Neural progenitor cell (in vitro differentiated cells): Measurements from ENCODE around the gene CAMK1G. TPM values are rescaled to one million over a fixed set of nuclear protein-coding genes. Genes with fewer than 3 reads are reported as not detected.

ENCODE experiments used
- DNase-seq: peaks from one replicate; pipeline ENCODE4 v3.0.0-alpha.2; 2016; ENCODE audit warnings: low spot score
- H2AFZ ChIP-seq: fragments of 200-600 bp; sonication (generic); replicated peaks from 2 replicates; pipeline ENCODE4 v1.6.1; 2016; ENCODE audit warnings: antibody characterized with exemption
- H3F3A ChIP-seq: fragments of 200-600 bp; sonication (generic); 2 replicates; pipeline ENCODE4 v1.6.1; 2016; ENCODE audit warnings: antibody characterized with exemption, low read depth
- H3K27ac ChIP-seq: fragments of 200-600 bp; sonication (generic); 2 replicates; pipeline ENCODE4 v1.5.1; 2016; ENCODE audit warnings: mild to moderate bottlenecking
- H3K27me3 ChIP-seq: fragments of 200-600 bp; sonication (generic); 2 replicates; pipeline ENCODE4 v1.6.1; 2016; ENCODE audit warnings: mild to moderate bottlenecking, moderate library complexity
- H3K36me3 ChIP-seq: fragments of 200-600 bp; sonication (generic); 2 replicates; pipeline ENCODE4 v1.5.1; 2016
- H3K4me1 ChIP-seq: fragments of 200-600 bp; sonication (generic); 2 replicates; pipeline ENCODE4 v1.6.1; 2016; ENCODE audit warnings: mixed run types
- H3K4me2 ChIP-seq: fragments of 200-600 bp; sonication (generic); 2 replicates; pipeline ENCODE4 v1.6.1; 2016
- H3K4me3 ChIP-seq: fragments of 200-600 bp; sonication (generic); 2 replicates; pipeline ENCODE4 v1.5.1; 2016
- H3K79me2 ChIP-seq: fragments of 200-600 bp; sonication (generic); 2 replicates; pipeline ENCODE4 v1.6.1; 2016; ENCODE audit warnings: low read depth
- H3K9ac ChIP-seq: fragments of 200-600 bp; sonication (generic); 2 replicates; pipeline ENCODE4 v1.6.1; 2016
- H3K9me3 ChIP-seq: fragments of 200-600 bp; sonication (generic); 2 replicates; pipeline ENCODE4 v1.5.1; 2016; ENCODE audit warnings: low read depth
- H4K20me1 ChIP-seq: fragments of 200-600 bp; sonication (generic); 2 replicates; pipeline ENCODE4 v1.6.1; 2016; ENCODE audit warnings: low read depth
- H3K27ac Mint-ChIP-seq: 3 replicates; pipeline ENCODE4 v1.8.0; 2021; ENCODE audit warnings: mixed read lengths
- H3K27me3 Mint-ChIP-seq: 2 replicates; pipeline ENCODE4 v1.8.0; 2022; ENCODE audit warnings: low read depth, mild to moderate bottlenecking, inconsistent platforms, moderate library complexity, mixed read lengths; ENCODE audit not compliant: insufficient read depth
- H3K36me3 Mint-ChIP-seq: 3 replicates; pipeline ENCODE4 v1.8.0; 2021; ENCODE audit warnings: mixed read lengths
- H3K4me1 Mint-ChIP-seq: 3 replicates; pipeline ENCODE4 v1.8.0; 2021; ENCODE audit warnings: mixed read lengths
- H3K4me3 Mint-ChIP-seq: 3 replicates; pipeline ENCODE4 v1.8.0; 2021; ENCODE audit warnings: mild to moderate bottlenecking, moderate library complexity, mixed read lengths
- H3K9me3 Mint-ChIP-seq: 3 replicates; pipeline ENCODE4 v1.8.0; 2020; ENCODE audit warnings: mixed read lengths
- CTCF ChIP-seq: fragments of 200-600 bp; sonication (generic); IDR thresholded peaks from 2 replicates; pipeline ENCODE4 v1.5.1; 2017; ENCODE audit warnings: antibody characterized with exemption, mild to moderate bottlenecking
- EZH2 ChIP-seq: fragments of 200-600 bp; sonication (generic); IDR thresholded peaks from 2 replicates; pipeline ENCODE4 v1.6.1; 2017; ENCODE audit warnings: antibody characterized with exemption, mild to moderate bottlenecking, moderate library complexity
- EZH2phosphoT487 ChIP-seq: fragments of 200-600 bp; sonication (generic); IDR thresholded peaks from 2 replicates; pipeline ENCODE4 v1.6.1; 2017; ENCODE audit warnings: antibody characterized with exemption
- total RNA-seq: library from RNA; depleted of rRNA; stranded (reverse); fragments of >200 nt; gene quantifications from 2 replicates; pipeline ENCODE4 v1.2.3, GENCODE V29; 2015; ENCODE audit warnings: low replicate concordance

Gene CAMK1G
- total RNA-seq, 1 donor from 2014 or later: 3.6 TPM

GRCh38 chr1:209595028-209595427 is 11.5 kb downstream of the CAMK1G start:
- TF ChIP-seq EZH2phosphoT487 (no peak), EZH2 (no peak), CTCF (no peak)
- peaks cover 3% of the 10 kb centered on the region for H3K36me3 Mint-ChIP-seq
- peaks cover 9% of the 10 kb centered on the region for H3K4me1 Mint-ChIP-seq
- Histone ChIP-seq H3K79me2 (no peaks in the 10 kb centered on the region), H3K4me2 (no peak overlapping the region), H3K27ac (no peak overlapping the region), H3K4me3 (no peak overlapping the region), H2AFZ (no peak overlapping the region), H3K9me3 (no peaks in the 10 kb centered on the region), H3F3A (no peaks in the 10 kb centered on the region), H3K36me3 (no peaks in the 10 kb centered on the region), H4K20me1 (no peaks in the 10 kb centered on the region), H3K27me3 (no peaks in the 10 kb centered on the region), H3K9ac (no peak overlapping the region), H3K4me1 (no peaks in the 10 kb centered on the region)
- no peak overlapping the region for H3K27ac Mint-ChIP-seq
- DNase-seq: no peak
- H3K4me3 Mint-ChIP-seq: no peak overlapping the region
- no peaks in the 10 kb centered on the region for H3K9me3 Mint-ChIP-seq
- H3K27me3 Mint-ChIP-seq: peaks cover 9% of the 10 kb centered on the region

GRCh38 chr1:209595599-209596285 is 12.2 kb downstream of the CAMK1G start:
- no peaks in the 10 kb centered on the region for H3K4me1 ChIP-seq
- H3K4me3 Mint-ChIP-seq: no peak overlapping the region
- H3K27ac Mint-ChIP-seq: peak overlapping the region; percentile 59
- no peaks in the 10 kb centered on the region for H3K36me3 ChIP-seq
- peaks cover 2% of the 10 kb centered on the region for H3K4me1 Mint-ChIP-seq
- no peak overlapping the region for H3K27ac ChIP-seq
- peaks cover 3% of the 10 kb centered on the region for H3K36me3 Mint-ChIP-seq
- H3K27me3 Mint-ChIP-seq: peaks cover 9% of the 10 kb centered on the region
- no peaks in the 10 kb centered on the region for H3K9me3 Mint-ChIP-seq
- no peak for DNase-seq
- no peak overlapping the region for H3K9ac ChIP-seq
- H4K20me1 ChIP-seq: no peaks in the 10 kb centered on the region
- H3K4me2 ChIP-seq: no peak overlapping the region
- no peaks in the 10 kb centered on the region for H3K9me3 ChIP-seq
- TF ChIP-seq EZH2 (no peak), EZH2phosphoT487 (no peak), CTCF (no peak)
- H3K4me3 ChIP-seq: no peak overlapping the region
- H3K27me3 ChIP-seq: no peaks in the 10 kb centered on the region
- no peaks in the 10 kb centered on the region for H3K79me2 ChIP-seq
- H2AFZ ChIP-seq: no peak overlapping the region
- H3F3A ChIP-seq: no peaks in the 10 kb centered on the region

- H3K4me1 Mint-ChIP-seq: no peaks in the 10 kb centered on the region
- H3K9me3 Mint-ChIP-seq: no peaks in the 10 kb centered on the region
- Histone ChIP-seq H3K27ac (no peak overlapping the region), H3K27me3 (no peaks in the 10 kb centered on the region), H3K9me3 (no peaks in the 10 kb centered on the region), H3F3A (no peaks in the 10 kb centered on the region), H3K4me1 (no peaks in the 10 kb centered on the region), H2AFZ (no peak overlapping the region), H3K4me2 (no peak overlapping the region), H3K79me2 (no peaks in the 10 kb centered on the region), H4K20me1 (no peaks in the 10 kb centered on the region), H3K36me3 (no peaks in the 10 kb centered on the region), H3K9ac (no peak overlapping the region), H3K4me3 (no peak overlapping the region)
- DNase-seq: no peak
- H3K27me3 Mint-ChIP-seq: peaks cover 8% of the 10 kb centered on the region
- TF ChIP-seq EZH2: no peak
- TF ChIP-seq EZH2phosphoT487: no peak
- TF ChIP-seq CTCF: no peak
- no peak overlapping the region for H3K27ac Mint-ChIP-seq
- H3K36me3 Mint-ChIP-seq: peaks cover 2% of the 10 kb centered on the region
- no peak overlapping the region for H3K4me3 Mint-ChIP-seq
Observed at GRCh38 chr1:209597499-209597898, 14.0 kb downstream of the CAMK1G start.
